HCT116 (cell line): Measurements from ENCODE around the gene TMEM74B. TPM values are rescaled to one million over a fixed set of nuclear protein-coding genes. Genes with fewer than 3 reads are reported as not detected.

Source experiments
- ATAC-seq: fragments of 200-7000 bp; cut with Tn5 transposase; 2 replicates; pipeline ENCODE4 v1.9.1; 2020; ENCODE audit warnings: mild to moderate bottlenecking, moderate library complexity
- BruUV-seq: library from RNA; stranded (reverse); fragments of 400-500 nt; replicated peaks from 2 replicates; lab custom pipeline; 2021; lab: Mats Ljungman, UMichigan
- CTCF ChIA-PET: fragments of 300-600 bp; sonication (Branson Sonifier 250); formaldehyde crosslinking; loops from one replicate; lab custom pipeline; 2021; ENCODE audit warnings: antibody characterized with exemption; lab: Charles Lee
- POLR2A ChIA-PET: fragments of 300-600, 350-600 bp; sonication (Branson Sonifier 250); formaldehyde crosslinking; loops from one replicate; lab custom pipeline; 2021; ENCODE audit warnings: antibody characterized with exemption; lab: Charles Lee
- RAD21 ChIA-PET, 2 experiments: fragments of 300-600 bp; sonication (Branson Sonifier 250); formaldehyde crosslinking; loops; one replicate each; lab custom pipeline; 2023; ENCODE audit warnings: low total read pairs in 2 of 2; ENCODE audit not compliant: uncharacterized antibody in 2 of 2, unreplicated experiment in 2 of 2, low non-redundant PET in 1 of 2; lab: Charles Lee
- DNase-seq: peaks from one replicate; pipeline ENCODE4 v3.0.0-alpha.2; 2010; ENCODE audit warnings: low read depth, low spot score
- H2AFZ ChIP-seq: fragments of 200-600 bp; shearing (Covaris generic), sonication (generic); 2 replicates; pipeline ENCODE4 v1.6.1; 2017; ENCODE audit warnings: low read depth, mixed run types, mixed read lengths, antibody characterized with exemption, low read length; ENCODE audit not compliant: poor library complexity, severe bottlenecking
- H3K27ac ChIP-seq: 2 replicates; pipeline ENCODE4 v1.5.1; 2012; ENCODE audit warnings: low read depth, low read length
- H3K27me3 ChIP-seq: fragments of 200-600 bp; sonication (generic); 2 replicates; pipeline ENCODE4 v1.6.1; 2016; ENCODE audit warnings: mixed run types, low read length, mixed read lengths; ENCODE audit not compliant: insufficient read depth
- H3K36me3 ChIP-seq, 2 experiments: fragments of 200-500 bp in 1 of 2; fragments of 200-600 bp in 1 of 2; sonication (Bioruptor generic) in 1 of 2; sonication (generic) in 1 of 2; 2 replicates each; pipeline versions ENCODE4 v1.5.1 to v1.6.1; 2014 to 2016; ENCODE audit warnings: low read length in 2 of 2, inconsistent platforms in 1 of 2, mixed read lengths in 1 of 2, mixed run types in 1 of 2; ENCODE audit not compliant: insufficient read depth in 2 of 2, control insufficient read depth in 1 of 2
- H3K4me1 ChIP-seq, 2 experiments: fragments of 200-600 bp in 1 of 2; sonication (generic) in 1 of 2; 2 replicates each; pipeline versions ENCODE4 v1.5.1 to v1.6.1; 2012 to 2017; ENCODE audit warnings: low read length in 2 of 2, inconsistent platforms in 1 of 2, mild to moderate bottlenecking in 1 of 2, mixed read lengths in 1 of 2, mixed run types in 1 of 2, moderate library complexity in 1 of 2; ENCODE audit not compliant: insufficient read depth in 2 of 2, control insufficient read depth in 1 of 2
- H3K4me2 ChIP-seq: fragments of 200-600 bp; sonication (generic); 2 replicates; pipeline ENCODE4 v1.6.1; 2017; ENCODE audit warnings: mixed run types, low read length, mixed read lengths
- H3K4me3 ChIP-seq, 2 experiments: fragments of 200-600 bp in 1 of 2; sonication (generic) in 1 of 2; replicated peaks in 1 of 2; 2 replicates each; pipeline ENCODE4 v1.5.1; 2011 to 2016; ENCODE audit warnings: low read length in 2 of 2, control low read depth in 1 of 2, low read depth in 1 of 2, mild to moderate bottlenecking in 1 of 2, mixed read lengths in 1 of 2, mixed run types in 1 of 2
- H3K79me2 ChIP-seq: fragments of 200-600 bp; sonication (generic); 2 replicates; pipeline ENCODE4 v1.6.1; 2017; ENCODE audit warnings: mild to moderate bottlenecking, mixed run types, low read length, moderate library complexity, mixed read lengths; ENCODE audit not compliant: insufficient read depth
- H3K9ac ChIP-seq: fragments of 200-600 bp; sonication (generic); 2 replicates; pipeline ENCODE4 v1.6.1; 2016; ENCODE audit warnings: low read length, mixed read lengths
- H3K9me2 ChIP-seq: fragments of 200-600 bp; sonication (generic), shearing (Covaris generic); 2 replicates; pipeline ENCODE4 v1.6.1; 2017; ENCODE audit warnings: mixed run types, mild to moderate bottlenecking, moderate library complexity; ENCODE audit not compliant: insufficient read depth
- H3K9me3 ChIP-seq, 2 experiments: fragments of 200-500 bp in 1 of 2; fragments of 200-600 bp in 1 of 2; sonication (Bioruptor generic) in 1 of 2; sonication (generic) in 1 of 2; 2 replicates each; pipeline ENCODE4 v1.6.1; 2014 to 2017; ENCODE audit warnings: low read length in 2 of 2, mixed read lengths in 2 of 2, inconsistent platforms in 1 of 2, low read depth in 1 of 2, mild to moderate bottlenecking in 1 of 2, mixed run types in 1 of 2, moderate library complexity in 1 of 2; ENCODE audit not compliant: control insufficient read depth in 1 of 2, insufficient read depth in 1 of 2
- H4K20me1 ChIP-seq: fragments of 200-600 bp; sonication (generic), shearing (Covaris generic); 2 replicates; pipeline ENCODE4 v1.6.1; 2017; ENCODE audit warnings: mixed run types, mild to moderate bottlenecking, moderate library complexity; ENCODE audit not compliant: insufficient read depth
- CEBPB ChIP-seq: IDR thresholded peaks from 2 replicates; pipeline ENCODE4 v1.6.1; 2012; ENCODE audit warnings: low read depth
- EGR1 ChIP-seq: IDR thresholded peaks from 2 replicates; pipeline ENCODE4 v1.6.1; 2012; ENCODE audit warnings: low read depth
- EZH2phosphoT487 ChIP-seq: fragments of 200-600 bp; IDR thresholded peaks from 2 replicates; pipeline ENCODE4 v1.6.1; 2018; ENCODE audit warnings: antibody characterized with exemption, borderline replicate concordance
- FOSL1 ChIP-seq: IDR thresholded peaks from 2 replicates; pipeline ENCODE4 v1.6.1; 2012; ENCODE audit warnings: low read depth
- POLR2A ChIP-seq: IDR thresholded peaks from 2 replicates; pipeline ENCODE4 v1.7.0; 2011; ENCODE audit warnings: borderline replicate concordance; ENCODE audit not compliant: insufficient read depth, insufficient read length; ENCODE audit errors: extremely low read depth
- RAD21 ChIP-seq: IDR thresholded peaks from 2 replicates; pipeline ENCODE4 v1.6.1; 2012; ENCODE audit warnings: low read depth, mild to moderate bottlenecking
- TCF7L2 ChIP-seq: IDR thresholded peaks from 2 replicates; pipeline ENCODE4 v1.7.0; 2011; ENCODE audit warnings: borderline replicate concordance, inconsistent platforms; ENCODE audit not compliant: insufficient read depth, insufficient read length; ENCODE audit errors: extremely low read depth
- ZNF274 ChIP-seq: fragments of 200-500 bp; sonication (Bioruptor generic); IDR thresholded peaks from 2 replicates; pipeline ENCODE4 v1.6.1; 2014; ENCODE audit warnings: mild to moderate bottlenecking, low read depth, low read length, inconsistent platforms
- intact Hi-C: fragments of 100-400 bp; cut with micrococcal nuclease; formaldehyde crosslinking; loops from 2 replicates; pipeline ENCODE4 v1.10.0; 2022
- total RNA-seq: library from RNA; stranded (reverse); gene quantifications from one replicate; pipeline ENCODE4 v1.2.1, GENCODE V29; 2021; ENCODE audit not compliant: unreplicated experiment

The TMEM74B gene
- total RNA-seq, 1 experiment from 2014 or later, result 25.7 TPM

DNA sequence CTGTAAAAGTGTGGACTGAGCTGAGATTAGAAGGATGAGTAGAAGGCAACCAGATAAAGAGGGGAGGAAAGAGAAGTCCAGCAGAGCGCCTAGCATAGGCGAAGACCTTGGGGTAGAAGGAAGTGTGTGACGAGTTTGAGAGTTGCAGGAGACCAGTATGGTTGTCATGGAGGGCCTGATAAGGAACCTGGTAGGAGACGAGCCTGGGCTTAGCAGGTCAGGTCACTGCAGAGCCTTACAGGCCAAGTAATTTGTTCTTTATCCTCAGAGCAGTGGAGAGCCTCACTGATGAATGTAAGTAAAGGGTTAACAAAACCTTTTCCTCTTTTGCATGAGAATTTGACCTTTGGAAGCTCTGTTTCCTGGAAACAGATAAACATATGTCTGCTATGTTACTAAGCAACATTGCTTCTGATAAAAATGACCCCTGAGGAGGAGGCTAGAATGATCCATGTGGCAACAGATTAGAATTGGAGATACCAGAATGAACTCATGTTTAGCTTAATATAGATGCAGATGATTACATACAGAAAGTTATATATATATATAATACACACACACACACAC, 2.9 kb upstream of the TMEM74B start:
- no peak overlapping the region for H3K9ac ChIP-seq
- no peak overlapping the region for H3K27ac ChIP-seq
- no TSS peak for BruUV-seq
- ATAC-seq, result no peak
- RAD21 ChIA-PET, result interaction anchor here (0.6 kb wide), 2 partner anchors 36 to 38 kb away, joined by 3 to 4 read pairs; partner anchors contain the start of gene RAD21L1 (in 1 of the 2)
- H3K4me3 ChIP-seq, result no peak overlapping the region
- no peaks in the 10 kb centered on the region for H3K36me3 ChIP-seq
- POLR2A ChIA-PET, result no interaction called here
- intact Hi-C loops, result loop anchor here (10.0 kb wide), 1 partner anchor 373 kb away; no protein-coding TSS in a partner anchor
- no peak for DNase-seq
- H2AFZ ChIP-seq, result no peak overlapping the region
- peaks cover 14 to 32% of the 10 kb centered on the region in 2 experiments; a peak in 3 of 4 replicates for H3K4me1 ChIP-seq
- no peaks in the 10 kb centered on the region for H3K9me3 ChIP-seq
- H3K9me2 ChIP-seq, result no peaks in the 10 kb centered on the region
- no peak for TF ChIP-seq ZNF274
- TF ChIP-seq FOSL1, result no peak
- no peak for TF ChIP-seq POLR2A
- no peak for TF ChIP-seq EZH2phosphoT487
- TF ChIP-seq, all 23 proteins: peak for 0
- CTCF ChIA-PET, result no interaction called here
- peaks cover 7% of the 10 kb centered on the region; the same call in 1 of the 2 replicates for H3K27me3 ChIP-seq
- H3K4me2 ChIP-seq, result no peak overlapping the region
- H4K20me1 ChIP-seq, result no peaks in the 10 kb centered on the region
- no peaks in the 10 kb centered on the region for H3K79me2 ChIP-seq

- ChIA-PET CTCF (interaction anchor here (1.1 to 1.4 kb wide), 2 partner anchors 10 to 26 kb away, joined by 4 read pairs; no protein-coding TSS in a partner anchor), RAD21 (no interaction called here)
These were observed 1.7 kb upstream of the TMEM74B start for GRCh38 chr20:1186367-1186991.

More at GRCh38 chr20:1186367-1186991, 1.7 kb upstream of the TMEM74B start:
- TF ChIP-seq EGR1, result no peak
- TF ChIP-seq RAD21, result no peak
- peak; percentile 47 for TF ChIP-seq TCF7L2
- TF ChIP-seq CEBPB, result no peak
- no peak overlapping the region; the same call in 1 of the 2 replicates for H3K27ac ChIP-seq
- peaks cover 7% of the 10 kb centered on the region; the same call in 1 of the 2 replicates for H3K27me3 ChIP-seq
- POLR2A ChIA-PET, result no interaction called here
- H4K20me1 ChIP-seq, result no peaks in the 10 kb centered on the region
- no peak overlapping the region for H3K9ac ChIP-seq
- H3K9me2 ChIP-seq, result no peaks in the 10 kb centered on the region
- H2AFZ ChIP-seq, result peak overlapping the region; percentile 59
- intact Hi-C loops, result loop anchor here (10.0 kb wide), 1 partner anchor 372 kb away; no protein-coding TSS in a partner anchor
- no peak for ATAC-seq
- DNase-seq, result no peak
- H3K79me2 ChIP-seq, result no peaks in the 10 kb centered on the region
- 0 out of 4 replicates have a peak overlapping the region, but pooled peaks of 1 of the 2 experiments have one; percentile 59 for H3K4me3 ChIP-seq
- no TSS peak for BruUV-seq
- peak overlapping the region; percentile 78 for H3K4me2 ChIP-seq
- H3K4me1 ChIP-seq, result peaks cover 14 to 32% of the 10 kb centered on the region in 2 experiments; a peak in 3 of 4 replicates
- no peaks in the 10 kb centered on the region for H3K9me3 ChIP-seq
- no peaks in the 10 kb centered on the region for H3K36me3 ChIP-seq
